ENCODE measurements around the gene KCNH2. TPM values are rescaled to one million over a fixed set of nuclear protein-coding genes. Genes with fewer than 3 reads are reported as not detected.

KCNH2 gene
- total and polyA plus RNA-seq, 2 of the 13 experiments (the other 11 are each of a cell fraction or from before 2014, with no cell fraction given): 0.09 to 0.11 TPM

GRCh38 chr7:151017953-151018420 is 39.9 kb upstream of the KCNH2 start (continued):
- TF ChIP-seq ZNF101 (CRISPR knock-in tag; IDR thresholded peaks at IDR 0.05; ENCODE audit: borderline replicate concordance, low read depth) (no peak), ZFX (CRISPR knock-in tag; IDR thresholded peaks at IDR 0.05; ENCODE audit: low read depth) (peak; percentile 34; the same call in 1 of the 2 replicates), NFRKB (IDR thresholded peaks at IDR 0.05) (no peak), ZBTB42 (CRISPR knock-in tag; IDR thresholded peaks at IDR 0.05) (no peak), NR1H2 (CRISPR knock-in tag; IDR thresholded peaks at IDR 0.05; ENCODE audit: borderline replicate concordance, low read depth) (no peak), ZNF616 (CRISPR knock-in tag; IDR thresholded peaks at IDR 0.05; ENCODE audit: low read depth) (no peak), KLF12 (CRISPR knock-in tag; IDR thresholded peaks at IDR 0.05; ENCODE audit: borderline replicate concordance) (no peak), CREM (IDR thresholded peaks at IDR 0.05) (no peak), CREM (CRISPR knock-in tag; IDR thresholded peaks at IDR 0.05) (no peak), ZNF749 (CRISPR knock-in tag; IDR thresholded peaks at IDR 0.05; ENCODE audit: borderline replicate concordance) (no peak), AKNA (CRISPR knock-in tag; IDR thresholded peaks at IDR 0.05; ENCODE audit: borderline replicate concordance) (no peak), KAT7 (CRISPR knock-in tag; IDR thresholded peaks at IDR 0.05; ENCODE audit: borderline replicate concordance) (no peak), ZBTB44 (CRISPR knock-in tag; IDR thresholded peaks at IDR 0.05) (no peak), KLF15 (CRISPR knock-in tag; IDR thresholded peaks at IDR 0.05; ENCODE audit: borderline replicate concordance) (no peak), NCOR1 (IDR thresholded peaks at IDR 0.05; ENCODE audit: borderline replicate concordance, low read length) (no peak), TFDP2 (CRISPR knock-in tag; IDR thresholded peaks at IDR 0.05) (peak; percentile 50; the same call in 1 of the 2 replicates), RORA (CRISPR knock-in tag; IDR thresholded peaks at IDR 0.05) (no peak), PPARG (CRISPR knock-in tag; conservative IDR thresholded peaks at IDR 0.05) (no peak), BRF2 (CRISPR knock-in tag; IDR thresholded peaks at IDR 0.05) (no peak), MTA1 (CRISPR knock-in tag; IDR thresholded peaks at IDR 0.05; ENCODE audit: borderline replicate concordance) (peak; percentile 57; the same call in 1 of the 2 replicates)
- TF ChIP-seq, protein P1, sequence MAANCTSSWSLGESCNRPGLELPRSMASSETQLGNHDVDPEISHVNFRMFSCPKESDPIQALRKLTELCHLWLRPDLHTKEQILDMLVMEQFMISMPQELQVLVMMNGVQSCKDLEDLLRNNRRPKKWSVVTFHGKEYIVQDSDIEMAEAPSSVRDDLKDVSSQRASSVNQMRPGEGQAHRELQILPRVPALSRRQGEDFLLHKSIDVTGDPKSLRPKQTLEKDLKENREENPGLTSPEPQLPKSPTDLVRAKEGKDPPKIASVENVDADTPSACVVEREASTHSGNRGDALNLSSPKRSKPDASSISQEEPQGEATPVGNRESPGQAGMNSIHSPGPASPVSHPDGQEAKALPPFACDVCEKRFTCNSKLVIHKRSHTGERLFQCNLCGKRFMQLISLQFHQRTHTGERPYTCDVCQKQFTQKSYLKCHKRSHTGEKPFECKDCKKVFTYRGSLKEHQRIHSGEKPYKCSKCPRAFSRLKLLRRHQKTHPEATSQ (CRISPR knock-in tag; IDR thresholded peaks at IDR 0.05; ENCODE audit: borderline replicate concordance): no peak

Measured in HepG2 (cell line).